ENCODE measurements around the gene MED29. TPM values are rescaled to one million over a fixed set of nuclear protein-coding genes. Genes with fewer than 3 reads are reported as not detected.

The MED29 gene
- total and polyA plus RNA-seq, 2 donors (not counting 1 experiment from before 2014, with no cell fraction given), result 33.0 to 47.5 TPM

DNA sequence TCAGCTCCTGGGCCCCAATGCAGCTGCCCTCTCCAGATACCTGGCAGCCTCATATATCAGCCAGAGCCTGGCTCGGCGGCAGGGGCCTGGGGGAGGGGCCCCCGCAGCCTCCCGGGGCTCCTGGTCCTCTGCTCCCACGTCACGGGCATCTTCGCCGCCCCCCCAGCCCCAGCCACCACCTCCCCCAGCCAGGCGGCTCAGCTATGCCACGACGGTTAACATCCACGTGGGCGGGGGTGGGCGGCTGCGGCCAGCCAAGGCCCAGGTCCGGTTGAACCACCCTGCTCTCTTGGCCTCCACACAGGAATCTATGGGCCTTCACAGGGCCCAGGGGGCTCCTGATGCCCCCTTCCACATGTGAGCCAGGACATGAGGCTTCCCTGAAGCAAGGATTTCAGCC is 33.8 kb downstream of the MED29 start:
- Mint-ChIP-seq H3K27ac (no peak overlapping the region), H3K4me3 (no peak overlapping the region), H3K27me3 (no peaks in the 10 kb centered on the region), H3K4me1 (no peaks in the 10 kb centered on the region), H3K9me3 (ENCODE audit: insufficient read depth) (no peaks in the 10 kb centered on the region)
- H3K79me2 ChIP-seq (ENCODE audit: control insufficient read depth, insufficient read depth, low read length), result no peaks in the 10 kb centered on the region
- H3K9me3 ChIP-seq (ENCODE audit: control extremely low read depth in 1 of 3, control insufficient read depth in 2 of 3, insufficient read depth in 1 of 3, low read length in 2 of 3), result no peaks in the 10 kb centered on the region
- ChIA-PET CTCF (interaction anchor here (1.6 kb wide), 1 partner anchor 13 kb away, joined by 4 read pairs; the partner anchor contains the start of gene PLEKHG2), POLR2A (interaction anchor here (0.6 kb wide), 2 partner anchors 20 to 88 kb away, joined by 3 to 4 read pairs; no protein-coding TSS in a partner anchor)
- no peak overlapping the region for H3K4me3 ChIP-seq (ENCODE audit: control extremely low read depth in 1 of 5, extremely low read depth in 1 of 5, insufficient read depth in 1 of 5, low read depth in 2 of 5, low read length in 4 of 5)
- no peak overlapping the region for H3K27ac ChIP-seq (ENCODE audit: low read length in 2 of 2)
- intact Hi-C loops (cut with micrococcal nuclease), result no loop called here
- no peak overlapping the region for H2AFZ ChIP-seq (ENCODE audit: insufficient read depth, low read depth, low read length, poor library complexity, severe bottlenecking)
- H3K36me3 ChIP-seq (replicated peaks in 1 of 2; ENCODE audit: control extremely low read depth in 1 of 2, control insufficient read depth in 1 of 2, extremely low read depth in 1 of 2, insufficient read depth in 2 of 2, low read length in 1 of 2), result peaks cover 3 to 27% of the 10 kb centered on the region in 2 experiments
- H4K20me1 ChIP-seq (ENCODE audit: control insufficient read depth, insufficient read depth, low read length, poor library complexity, severe bottlenecking), result no peaks in the 10 kb centered on the region
- no peaks in the 10 kb centered on the region for H3K4me1 ChIP-seq (ENCODE audit: control insufficient read depth in 2 of 2, insufficient read depth in 2 of 2, low read length in 2 of 2)
- 96% methylated on average over 11 of the region's 16 CpGs for WGBS (ENCODE audit: insufficient coverage)
- H3K27me3 ChIP-seq (replicated peaks in 1 of 4; ENCODE audit: control extremely low read depth in 1 of 4, control insufficient read depth in 3 of 4, insufficient read depth in 4 of 4, low read length in 3 of 4), result no peaks in the 10 kb centered on the region
- ATAC-seq (ENCODE audit: low read depth), result no peak
- no peak for TF ChIP-seq EZH2 (IDR thresholded peaks at IDR 0.05; ENCODE audit: borderline replicate concordance, insufficient read depth, low read depth, low read length, poor library complexity, severe bottlenecking)
- TF ChIP-seq, protein P1, sequence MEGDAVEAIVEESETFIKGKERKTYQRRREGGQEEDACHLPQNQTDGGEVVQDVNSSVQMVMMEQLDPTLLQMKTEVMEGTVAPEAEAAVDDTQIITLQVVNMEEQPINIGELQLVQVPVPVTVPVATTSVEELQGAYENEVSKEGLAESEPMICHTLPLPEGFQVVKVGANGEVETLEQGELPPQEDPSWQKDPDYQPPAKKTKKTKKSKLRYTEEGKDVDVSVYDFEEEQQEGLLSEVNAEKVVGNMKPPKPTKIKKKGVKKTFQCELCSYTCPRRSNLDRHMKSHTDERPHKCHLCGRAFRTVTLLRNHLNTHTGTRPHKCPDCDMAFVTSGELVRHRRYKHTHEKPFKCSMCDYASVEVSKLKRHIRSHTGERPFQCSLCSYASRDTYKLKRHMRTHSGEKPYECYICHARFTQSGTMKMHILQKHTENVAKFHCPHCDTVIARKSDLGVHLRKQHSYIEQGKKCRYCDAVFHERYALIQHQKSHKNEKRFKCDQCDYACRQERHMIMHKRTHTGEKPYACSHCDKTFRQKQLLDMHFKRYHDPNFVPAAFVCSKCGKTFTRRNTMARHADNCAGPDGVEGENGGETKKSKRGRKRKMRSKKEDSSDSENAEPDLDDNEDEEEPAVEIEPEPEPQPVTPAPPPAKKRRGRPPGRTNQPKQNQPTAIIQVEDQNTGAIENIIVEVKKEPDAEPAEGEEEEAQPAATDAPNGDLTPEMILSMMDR (IDR thresholded peaks at IDR 0.05), result no peak
- H3K9ac ChIP-seq (ENCODE audit: low read length), result no peak overlapping the region
- no peak overlapping the region for H3K4me2 ChIP-seq (replicated peaks; ENCODE audit: low read depth, low read length, poor library complexity, severe bottlenecking)
- DNase-seq, result no peak

DNA sequence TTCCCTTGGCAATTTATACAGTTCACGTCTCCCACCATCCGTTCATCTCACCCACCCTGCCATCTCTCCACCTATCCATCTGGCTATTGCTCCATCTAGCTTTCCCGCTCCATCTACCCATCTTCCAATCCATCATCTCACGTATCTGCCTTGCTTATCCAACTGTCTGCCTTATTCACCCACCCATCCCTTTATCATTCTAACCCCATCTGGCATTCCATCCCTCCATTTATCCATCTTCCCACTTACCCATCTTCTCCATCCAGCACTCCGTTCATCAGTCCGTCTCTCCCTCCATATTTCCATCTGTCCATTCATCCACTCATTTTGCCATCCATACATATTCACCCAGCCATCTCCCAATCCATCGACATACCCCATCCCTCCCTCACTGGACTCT is 34.6 kb downstream of the MED29 start:
- H3K4me1 Mint-ChIP-seq, result peaks cover 5% of the 10 kb centered on the region
- H4K20me1 ChIP-seq (ENCODE audit: control insufficient read depth, insufficient read depth, low read length, poor library complexity, severe bottlenecking), result no peaks in the 10 kb centered on the region
- intact Hi-C loops (cut with micrococcal nuclease), result no loop called here

More for the DNA sequence above, 34.6 kb downstream of the MED29 start:
- Histone ChIP-seq H3K4me3 (ENCODE audit: control extremely low read depth in 1 of 5, extremely low read depth in 1 of 5, insufficient read depth in 1 of 5, low read depth in 2 of 5, low read length in 4 of 5) (no peak overlapping the region), H3K9me3 (ENCODE audit: control extremely low read depth in 1 of 3, control insufficient read depth in 2 of 3, insufficient read depth in 1 of 3, low read length in 2 of 3) (no peaks in the 10 kb centered on the region), H3K36me3 (replicated peaks in 1 of 2; ENCODE audit: control extremely low read depth in 1 of 2, control insufficient read depth in 1 of 2, extremely low read depth in 1 of 2, insufficient read depth in 2 of 2, low read length in 1 of 2) (peaks cover 3 to 20% of the 10 kb centered on the region in 2 experiments), H3K4me1 (ENCODE audit: control insufficient read depth in 2 of 2, insufficient read depth in 2 of 2, low read length in 2 of 2) (peaks cover 0 to 2% of the 10 kb centered on the region in 2 donors), H3K4me2 (replicated peaks; ENCODE audit: low read depth, low read length, poor library complexity, severe bottlenecking) (no peak overlapping the region), H3K79me2 (ENCODE audit: control insufficient read depth, insufficient read depth, low read length) (no peaks in the 10 kb centered on the region), H3K9ac (ENCODE audit: low read length) (no peak overlapping the region), H2AFZ (ENCODE audit: insufficient read depth, low read depth, low read length, poor library complexity, severe bottlenecking) (no peak overlapping the region), H3K27me3 (replicated peaks in 1 of 4; ENCODE audit: control extremely low read depth in 1 of 4, control insufficient read depth in 3 of 4, insufficient read depth in 4 of 4, low read length in 3 of 4) (no peaks in the 10 kb centered on the region), H3K27ac (ENCODE audit: low read length in 2 of 2) (no peak overlapping the region)
- ChIA-PET POLR2A (interaction anchor here (1.2 kb wide), 1 partner anchor 10 kb away, joined by 6 read pairs; the partner anchor contains the start of gene RPS16), CTCF (interaction anchor here (1.1 kb wide), 1 partner anchor 14 kb away, joined by 3 read pairs; the partner anchor contains the start of gene PLEKHG2)
- Mint-ChIP-seq H3K27ac (peak overlapping the region; percentile 10), H3K9me3 (ENCODE audit: insufficient read depth) (no peaks in the 10 kb centered on the region), H3K4me3 (no peak overlapping the region), H3K27me3 (no peaks in the 10 kb centered on the region)
- 98% methylated on average over 7 of the region's 7 CpGs for WGBS (ENCODE audit: insufficient coverage)
- ATAC-seq (ENCODE audit: low read depth) (no peak), DNase-seq (no peak)
- TF ChIP-seq, protein P1 (IDR thresholded peaks at IDR 0.05), result no peak
- no peak for TF ChIP-seq EZH2 (IDR thresholded peaks at IDR 0.05; ENCODE audit: borderline replicate concordance, insufficient read depth, low read depth, low read length, poor library complexity, severe bottlenecking)

Measured in B cell (primary cell).